KMS-11 (cell line): ENCODE results near the gene BTN3A1.
A peak's percentile ranks its signal among the peaks of the same experiment; 100 is the strongest.

Source experiments
- H2AFZ ChIP-seq: fragments of 200-600 bp; sonication (generic); 2 replicates; pipeline ENCODE4 v1.6.1; 2016; ENCODE audit warnings: antibody characterized with exemption, mixed run types, low read depth
- H3K27ac ChIP-seq: fragments of 200-600 bp; sonication (generic); 2 replicates; pipeline ENCODE4 v1.6.1; 2016; ENCODE audit warnings: mild to moderate bottlenecking, mixed run types
- H3K27me3 ChIP-seq: fragments of 200-600 bp; sonication (generic); 2 replicates; pipeline ENCODE4 v1.6.1; 2017; ENCODE audit warnings: mild to moderate bottlenecking, low read depth, mixed run types, moderate library complexity; ENCODE audit not compliant: insufficient read depth
- H3K36me3 ChIP-seq: fragments of 200-600 bp; sonication (generic); 2 replicates; pipeline ENCODE4 v1.6.1; 2017; ENCODE audit warnings: mild to moderate bottlenecking, mixed run types; ENCODE audit not compliant: insufficient read depth
- H3K4me1 ChIP-seq: fragments of 200-600 bp; sonication (generic); 2 replicates; pipeline ENCODE4 v1.6.1; 2016; ENCODE audit warnings: mild to moderate bottlenecking, low read depth, mixed run types; ENCODE audit not compliant: poor library complexity, severe bottlenecking
- H3K4me2 ChIP-seq: fragments of 200-600 bp; sonication (generic); 2 replicates; pipeline ENCODE4 v1.7.0; 2016; ENCODE audit warnings: mild to moderate bottlenecking, mixed run types
- H3K4me3 ChIP-seq: fragments of 200-600 bp; sonication (generic); IDR thresholded peaks from 2 replicates; pipeline ENCODE4 v1.6.1; 2017; ENCODE audit warnings: low read depth, low read length, mixed read lengths; ENCODE audit not compliant: insufficient read depth
- H3K79me2 ChIP-seq: fragments of 200-600 bp; sonication (generic); 2 replicates; pipeline ENCODE4 v1.6.1; 2016; ENCODE audit warnings: low read depth, mixed run types; ENCODE audit not compliant: insufficient read depth
- H3K9ac ChIP-seq: fragments of 200-600 bp; sonication (generic); 2 replicates; pipeline ENCODE4 v1.6.1; 2016; ENCODE audit warnings: mild to moderate bottlenecking, mixed run types
- H4K20me1 ChIP-seq: fragments of 200-600 bp; sonication (generic); 2 replicates; pipeline ENCODE4 v1.6.1; 2016; ENCODE audit warnings: mild to moderate bottlenecking, mixed run types; ENCODE audit not compliant: insufficient read depth
- TF ChIP-seq, protein P1 (sequence below): fragments of 200-600 bp; sonication (generic); conservative IDR thresholded peaks from 2 replicates; pipeline ENCODE4 v1.6.1; 2017; ENCODE audit warnings: low read depth, mild to moderate bottlenecking, antibody characterized with exemption, low read length, moderate library complexity, mixed read lengths

The BTN3A1 gene

DNA sequence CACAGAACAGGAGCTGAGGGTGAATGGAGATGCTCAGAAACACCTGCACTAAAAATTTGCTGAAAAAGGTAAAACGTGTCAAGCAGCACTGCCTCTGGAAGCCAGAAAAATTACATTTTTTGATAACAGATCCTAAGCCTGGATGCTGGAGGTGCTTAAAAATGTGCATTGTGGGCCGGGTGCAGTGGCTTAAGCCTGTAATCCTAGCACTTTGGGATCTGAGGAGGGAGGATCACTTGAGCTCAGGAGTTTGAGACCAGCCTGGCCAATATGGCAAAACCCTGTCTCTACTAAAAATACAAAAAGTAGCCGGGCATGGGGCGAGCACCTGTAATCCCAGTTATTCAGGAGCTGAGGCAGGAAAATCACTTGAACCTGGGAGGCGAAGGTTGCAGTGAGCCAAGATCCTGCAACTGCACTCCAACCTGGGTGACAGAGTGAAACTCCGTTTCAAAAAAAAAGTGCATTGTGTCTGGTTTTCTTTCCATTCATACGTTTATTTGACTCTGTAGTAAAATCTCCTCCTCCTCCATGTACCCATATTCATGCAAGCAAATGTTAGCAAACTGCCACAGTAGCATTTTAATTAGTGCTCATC is 587 bp upstream of the BTN3A1 start:
- Histone ChIP-seq H3K4me3 (no peak overlapping the region), H4K20me1 (no peaks in the 10 kb centered on the region), H3K4me2 (peak overlapping the region; percentile 81), H3K27ac (peak overlapping the region; percentile 67), H2AFZ (peak overlapping the region; percentile 68), H3K9ac (peak overlapping the region; percentile 69), H3K4me1 (peaks cover 31% of the 10 kb centered on the region), H3K79me2 (no peaks in the 10 kb centered on the region), H3K36me3 (no peaks in the 10 kb centered on the region), H3K27me3 (no peaks in the 10 kb centered on the region)
- TF ChIP-seq, protein P1, sequence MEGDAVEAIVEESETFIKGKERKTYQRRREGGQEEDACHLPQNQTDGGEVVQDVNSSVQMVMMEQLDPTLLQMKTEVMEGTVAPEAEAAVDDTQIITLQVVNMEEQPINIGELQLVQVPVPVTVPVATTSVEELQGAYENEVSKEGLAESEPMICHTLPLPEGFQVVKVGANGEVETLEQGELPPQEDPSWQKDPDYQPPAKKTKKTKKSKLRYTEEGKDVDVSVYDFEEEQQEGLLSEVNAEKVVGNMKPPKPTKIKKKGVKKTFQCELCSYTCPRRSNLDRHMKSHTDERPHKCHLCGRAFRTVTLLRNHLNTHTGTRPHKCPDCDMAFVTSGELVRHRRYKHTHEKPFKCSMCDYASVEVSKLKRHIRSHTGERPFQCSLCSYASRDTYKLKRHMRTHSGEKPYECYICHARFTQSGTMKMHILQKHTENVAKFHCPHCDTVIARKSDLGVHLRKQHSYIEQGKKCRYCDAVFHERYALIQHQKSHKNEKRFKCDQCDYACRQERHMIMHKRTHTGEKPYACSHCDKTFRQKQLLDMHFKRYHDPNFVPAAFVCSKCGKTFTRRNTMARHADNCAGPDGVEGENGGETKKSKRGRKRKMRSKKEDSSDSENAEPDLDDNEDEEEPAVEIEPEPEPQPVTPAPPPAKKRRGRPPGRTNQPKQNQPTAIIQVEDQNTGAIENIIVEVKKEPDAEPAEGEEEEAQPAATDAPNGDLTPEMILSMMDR, result no peak

DNA sequence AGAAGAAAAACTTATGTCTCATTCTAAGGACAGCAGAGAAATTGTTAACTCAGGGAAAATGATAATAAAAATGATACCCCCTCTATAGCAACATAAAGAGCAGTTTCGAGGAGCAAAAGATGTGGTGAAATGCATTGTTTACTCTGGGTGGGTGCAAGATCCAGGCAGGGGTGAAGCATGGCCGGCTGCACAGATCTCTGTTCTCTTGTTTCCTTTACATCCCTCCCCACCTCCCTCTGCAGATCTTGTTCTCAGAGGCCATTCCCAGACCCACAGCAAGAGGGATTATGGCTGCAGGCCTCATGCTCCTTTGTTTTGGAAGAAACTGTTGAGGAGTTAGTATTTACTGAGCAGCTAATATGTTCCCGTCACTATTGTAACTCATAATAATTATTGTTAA is 1.8 kb downstream of the BTN3A1 start:
- H3K4me1 ChIP-seq, result peaks cover 25% of the 10 kb centered on the region

DNA sequence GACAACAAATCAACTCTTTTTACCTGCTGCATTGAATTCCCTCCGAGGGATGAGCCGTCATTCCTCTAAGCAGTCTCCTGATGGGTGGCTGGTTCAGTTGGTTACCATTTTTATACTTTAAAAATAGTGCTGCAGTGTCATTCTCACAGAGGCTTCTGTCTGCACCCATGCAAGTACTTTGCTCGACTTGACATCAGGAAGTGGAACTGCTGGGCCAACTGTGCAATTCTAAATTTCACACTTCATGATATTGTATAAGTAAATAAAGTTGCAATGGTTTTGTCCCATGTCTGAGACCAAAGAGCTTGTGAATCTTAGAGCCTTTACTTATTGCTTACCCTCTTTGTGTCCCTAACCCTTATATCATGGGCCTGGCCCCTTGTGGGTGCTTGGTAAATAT is 2.5 kb downstream of the BTN3A1 start:
- TF ChIP-seq, protein P1, result no peak
- Histone ChIP-seq H4K20me1 (no peaks in the 10 kb centered on the region), H3K79me2 (no peaks in the 10 kb centered on the region), H3K9ac (no peak overlapping the region), H3K4me1 (peaks cover 25% of the 10 kb centered on the region), H3K4me2 (no peak overlapping the region), H3K27ac (no peak overlapping the region), H2AFZ (no peak overlapping the region), H3K27me3 (no peaks in the 10 kb centered on the region), H3K4me3 (no peak overlapping the region), H3K36me3 (no peaks in the 10 kb centered on the region)

More for the DNA sequence above, 1.8 kb downstream of the BTN3A1 start:
- no peaks in the 10 kb centered on the region for H3K27me3 ChIP-seq
- H3K79me2 ChIP-seq, result no peaks in the 10 kb centered on the region
- H3K4me2 ChIP-seq, result no peak overlapping the region; the same call in 1 of the 2 replicates
- no peak overlapping the region for H2AFZ ChIP-seq
- no peak overlapping the region for H3K9ac ChIP-seq
- TF ChIP-seq, protein P1, result no peak
- no peaks in the 10 kb centered on the region for H3K36me3 ChIP-seq
- no peaks in the 10 kb centered on the region for H4K20me1 ChIP-seq
- no peak overlapping the region for H3K4me3 ChIP-seq
- no peak overlapping the region for H3K27ac ChIP-seq

DNA sequence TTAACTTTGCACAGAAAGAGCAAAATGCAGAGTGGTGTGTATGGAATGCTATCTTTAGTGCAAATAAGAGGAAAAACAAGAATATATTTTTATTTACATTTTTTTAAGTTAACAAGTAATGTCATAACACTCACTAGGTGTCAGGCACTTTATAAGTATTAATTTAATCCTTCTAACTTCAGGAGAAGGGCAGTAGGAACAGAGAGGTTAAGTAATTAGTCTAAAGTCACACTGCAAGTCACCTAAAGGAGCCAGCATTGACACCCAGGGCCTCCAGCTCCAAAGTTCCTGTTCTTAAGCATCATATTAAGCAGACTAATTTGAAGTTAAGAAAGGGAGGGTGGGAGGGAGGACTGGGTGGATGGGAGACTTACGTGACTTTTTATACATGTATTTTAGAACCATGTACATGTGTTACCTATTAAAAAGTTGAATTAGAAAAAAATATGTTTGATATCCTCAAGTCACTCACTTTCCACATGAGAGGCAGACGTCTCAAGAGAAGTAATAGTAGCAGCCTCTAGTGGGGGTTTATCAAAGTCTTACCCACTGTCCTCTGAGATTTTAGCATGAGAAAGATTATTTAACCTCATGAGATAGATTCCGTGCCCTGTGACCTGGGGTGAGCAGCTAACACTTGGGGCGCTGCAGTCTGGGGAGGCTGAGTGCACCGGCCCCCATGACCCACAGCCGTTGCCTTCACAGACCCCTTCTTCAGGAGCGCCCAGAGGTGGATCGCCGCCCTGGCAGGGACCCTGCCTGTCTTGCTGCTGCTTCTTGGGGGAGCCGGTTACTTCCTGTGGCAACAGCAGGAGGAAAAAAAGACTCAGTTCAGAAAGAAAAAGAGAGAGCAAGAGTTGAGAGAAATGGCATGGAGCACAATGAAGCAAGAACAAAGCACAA is 7.0 kb downstream of the BTN3A1 start:
- no peak overlapping the region for H3K27ac ChIP-seq
- no peaks in the 10 kb centered on the region for H3K4me1 ChIP-seq
- no peak overlapping the region for H3K4me2 ChIP-seq
- H3K4me3 ChIP-seq, result no peak overlapping the region
- no peaks in the 10 kb centered on the region for H3K27me3 ChIP-seq
- no peak overlapping the region for H3K9ac ChIP-seq
- TF ChIP-seq, protein P1, result no peak
- H3K36me3 ChIP-seq, result no peaks in the 10 kb centered on the region
- no peak overlapping the region for H2AFZ ChIP-seq
- H3K79me2 ChIP-seq, result no peaks in the 10 kb centered on the region
- no peaks in the 10 kb centered on the region for H4K20me1 ChIP-seq
